Fibroblast of lung (primary cell): ENCODE results near the gene ST6GALNAC5. TPM values are rescaled to one million over a fixed set of nuclear protein-coding genes. Genes with fewer than 3 reads are reported as not detected.
A peak's percentile ranks its signal among the peaks of the same experiment; 100 is the strongest.

Experiments used
- DNase-seq, 2 donors: peaks; one replicate each; pipeline versions ENCODE4 v3.0.0 to v3.0.0-alpha.2; 2010; ENCODE audit warnings: low read depth in 2 of 2
- H2AFZ ChIP-seq: 2 replicates; pipeline ENCODE4 v1.5.1; 2012; ENCODE audit warnings: low read length, control low read depth, inconsistent platforms
- H3K27ac ChIP-seq: 2 replicates; pipeline ENCODE4 v1.5.1; 2011; ENCODE audit warnings: low read length, control low read depth; ENCODE audit not compliant: insufficient read depth
- H3K27me3 ChIP-seq: 2 replicates; pipeline ENCODE4 v1.5.1; 2011; ENCODE audit warnings: mild to moderate bottlenecking, low read length; ENCODE audit not compliant: control insufficient read depth, insufficient read depth
- H3K36me3 ChIP-seq: 2 replicates; pipeline ENCODE4 v1.5.1; 2011; ENCODE audit warnings: low read length; ENCODE audit not compliant: control insufficient read depth, insufficient read depth
- H3K4me1 ChIP-seq: 2 replicates; pipeline ENCODE4 v1.5.1; 2011; ENCODE audit warnings: low read length; ENCODE audit not compliant: control insufficient read depth, insufficient read depth; ENCODE audit errors: extremely low read depth
- H3K4me2 ChIP-seq: 2 replicates; pipeline ENCODE4 v1.5.1; 2011; ENCODE audit warnings: low read length, control low read depth; ENCODE audit not compliant: insufficient read depth; ENCODE audit errors: extremely low read depth
- H3K4me3 ChIP-seq, 4 experiments: fragments of 200-600 bp in 1 of 4; sonication (generic) in 1 of 4; replicated peaks in 1 of 4; 2 replicates each; pipeline ENCODE4 v1.5.1; 2011 to 2016; ENCODE audit warnings: low read length in 4 of 4, low read depth in 3 of 4, mild to moderate bottlenecking in 3 of 4, control low read depth in 2 of 4, inconsistent platforms in 1 of 4, mixed read lengths in 1 of 4; ENCODE audit not compliant: insufficient read depth in 1 of 4; ENCODE audit errors: control extremely low read depth in 1 of 4
- H3K79me2 ChIP-seq: 2 replicates; pipeline ENCODE4 v1.5.1; 2012; ENCODE audit warnings: mild to moderate bottlenecking, low read length, inconsistent platforms; ENCODE audit not compliant: control insufficient read depth, insufficient read depth
- H3K9ac ChIP-seq: 2 replicates; pipeline ENCODE4 v1.5.1; 2011; ENCODE audit warnings: mild to moderate bottlenecking, low read length, control low read depth; ENCODE audit not compliant: insufficient read depth
- H3K9me3 ChIP-seq: 2 replicates; pipeline ENCODE4 v1.5.1; 2012; ENCODE audit warnings: low read depth, low read length; ENCODE audit not compliant: control insufficient read depth, insufficient read depth
- H4K20me1 ChIP-seq: 2 replicates; pipeline ENCODE4 v1.5.1; 2011; ENCODE audit warnings: low read length; ENCODE audit not compliant: control insufficient read depth, insufficient read depth; ENCODE audit errors: extremely low read depth
- CTCF ChIP-seq, 2 donors: IDR thresholded peaks in 1 of 2; conservative IDR thresholded peaks in 1 of 2; 1 replicate in 1 of 2; 2 replicates in 1 of 2; pipeline ENCODE4 v1.5.1; 2011 to 2012; ENCODE audit warnings: low read length in 2 of 2, control low read depth in 1 of 2, inconsistent platforms in 1 of 2, low read depth in 1 of 2, mild to moderate bottlenecking in 1 of 2
- EZH2 ChIP-seq: IDR thresholded peaks from 2 replicates; pipeline ENCODE4 v1.5.1; 2012; ENCODE audit warnings: low read length, control low read depth, mild to moderate bottlenecking; ENCODE audit errors: missing control alignments
- polyA plus RNA-seq, 2 donors: library from polyadenylated mRNA; depleted of rRNA in 1 of 2; stranded (reverse) in 1 of 2; unstranded in 1 of 2; fragments of >200 nt; gene quantifications; 2 replicates each; pipeline ENCODE4 v1.2.1, GENCODE V29; 2011 to 2012; ENCODE audit warnings: missing spikeins in 1 of 2
- total RNA-seq: library from RNA; depleted of rRNA; stranded (reverse); fragments of >200 nt; gene quantifications from 2 replicates; pipeline ENCODE4 v1.2.1, GENCODE V29; 2014

Gene ST6GALNAC5
- total and polyA plus RNA-seq, 2 donors (not counting 1 experiment from before 2014, with no cell fraction given): 0.37 to 0.83 TPM

GRCh38 chr1:76824106-76824505, 43.2 kb upstream of the ST6GALNAC5 start:
- Histone ChIP-seq H3K4me3 (no peak overlapping the region), H3K27ac (no peak overlapping the region), H3K27me3 (no peaks in the 10 kb centered on the region), H4K20me1 (no peaks in the 10 kb centered on the region), H3K4me2 (no peak overlapping the region), H3K79me2 (no peaks in the 10 kb centered on the region), H3K4me1 (no peaks in the 10 kb centered on the region), H3K9me3 (no peaks in the 10 kb centered on the region), H3K36me3 (no peaks in the 10 kb centered on the region), H2AFZ (no peak overlapping the region), H3K9ac (no peak overlapping the region)
- DNase-seq: no peak
- TF ChIP-seq CTCF (conservative IDR thresholded peaks at IDR 0.05 in 1 of 2, IDR thresholded peaks at IDR 0.05 in 1 of 2; ENCODE audit: low read depth in 1 of 2, low read length in 2 of 2): no peak
- TF ChIP-seq EZH2: no peak

GRCh38 chr1:76826072-76826845, 41.0 kb upstream of the ST6GALNAC5 start:
- Histone ChIP-seq H3K27ac (no peak overlapping the region), H3K4me1 (no peaks in the 10 kb centered on the region), H3K9ac (no peak overlapping the region), H4K20me1 (no peaks in the 10 kb centered on the region), H3K9me3 (no peaks in the 10 kb centered on the region), H2AFZ (no peak overlapping the region), H3K79me2 (no peaks in the 10 kb centered on the region), H3K4me3 (no peak overlapping the region), H3K27me3 (no peaks in the 10 kb centered on the region), H3K4me2 (no peak overlapping the region), H3K36me3 (no peaks in the 10 kb centered on the region)
- DNase-seq: peak; percentile 33 to 76
- TF ChIP-seq EZH2 (no peak), CTCF (conservative IDR thresholded peaks at IDR 0.05 in 1 of 2, IDR thresholded peaks at IDR 0.05 in 1 of 2; ENCODE audit: low read depth in 1 of 2, low read length in 2 of 2) (no peak)

GRCh38 chr1:76827066-76827465, 40.2 kb upstream of the ST6GALNAC5 start:
- no peak for TF ChIP-seq CTCF (conservative IDR thresholded peaks at IDR 0.05 in 1 of 2, IDR thresholded peaks at IDR 0.05 in 1 of 2; ENCODE audit: low read depth in 1 of 2, low read length in 2 of 2)
- no peak for TF ChIP-seq EZH2

More at GRCh38 chr1:76827066-76827465, 40.2 kb upstream of the ST6GALNAC5 start:
- H3K4me2 ChIP-seq: no peak overlapping the region
- H3K4me1 ChIP-seq: no peaks in the 10 kb centered on the region
- no peaks in the 10 kb centered on the region for H3K9me3 ChIP-seq
- no peaks in the 10 kb centered on the region for H3K36me3 ChIP-seq
- no peak overlapping the region for H3K27ac ChIP-seq
- no peak overlapping the region for H2AFZ ChIP-seq
- H3K79me2 ChIP-seq: no peaks in the 10 kb centered on the region
- peak in 1 of 2 donors; percentile 29 for DNase-seq
- no peaks in the 10 kb centered on the region for H4K20me1 ChIP-seq
- no peak overlapping the region for H3K4me3 ChIP-seq
- no peak overlapping the region for H3K9ac ChIP-seq
- no peaks in the 10 kb centered on the region for H3K27me3 ChIP-seq
